Spleen (tissue), 11 donors: Measurements from ENCODE around the gene FLT3LG. TPM values are rescaled to one million over a fixed set of nuclear protein-coding genes. Genes with fewer than 3 reads are reported as not detected.
A peak's percentile ranks its signal among the peaks of the same experiment; 100 is the strongest.
"Not testable (repeated sequence)": the region's sequence is repeated elsewhere in the genome, so short reads cannot be mapped to it uniquely, and the experiment has no call there.

Source experiments
- DNase-seq: peaks from one replicate; pipeline ENCODE4 v3.0.0-alpha.2; 2020
- H3K27ac ChIP-seq, 8 donors: fragments of 200-600 bp; sonication (generic) in 7 of 8; 1 replicate in 4 of 8; 2 replicates in 4 of 8; pipeline versions ENCODE4 v1.5.0 to v1.8.0; 2016 to 2021; ENCODE audit warnings: inconsistent platforms in 4 of 8, mild to moderate bottlenecking in 4 of 8, moderate library complexity in 1 of 8
- H3K27me3 ChIP-seq, 7 donors: fragments of 200-600 bp; sonication (generic) in 6 of 7; replicated peaks in 1 of 7; 1 replicate in 4 of 7; 2 replicates in 3 of 7; pipeline versions ENCODE4 v1.5.0 to v1.8.0; 2016 to 2021; ENCODE audit warnings: inconsistent platforms in 3 of 7, mild to moderate bottlenecking in 1 of 7
- H3K36me3 ChIP-seq, 6 donors: fragments of 200-600 bp; sonication (generic) in 5 of 6; 1 replicate in 4 of 6; 2 replicates in 2 of 6; pipeline versions ENCODE4 v1.5.0 to v1.8.0; 2016 to 2021; ENCODE audit warnings: inconsistent platforms in 2 of 6
- H3K4me1 ChIP-seq, 6 donors: fragments of 200-600 bp; sonication (generic) in 5 of 6; 1 replicate in 3 of 6; 2 replicates in 3 of 6; pipeline versions ENCODE4 v1.5.0 to v1.8.0; 2016 to 2021; ENCODE audit warnings: inconsistent platforms in 3 of 6
- H3K4me3 ChIP-seq, 8 donors: fragments of 200-600 bp; sonication (generic) in 7 of 8; 1 replicate in 4 of 8; 2 replicates in 4 of 8; pipeline versions ENCODE4 v1.5.0 to v1.8.0; 2016 to 2021; ENCODE audit warnings: inconsistent platforms in 4 of 8, mild to moderate bottlenecking in 4 of 8, moderate library complexity in 2 of 8
- H3K9me3 ChIP-seq, 8 donors: fragments of 200-600 bp; sonication (generic) in 7 of 8; 1 replicate in 4 of 8; 2 replicates in 4 of 8; pipeline versions ENCODE4 v1.5.0 to v1.8.0; 2016 to 2021; ENCODE audit warnings: inconsistent platforms in 4 of 8
- CTCF ChIP-seq, 11 experiments: fragments of 200-600 bp in 7 of 11; fragments of 450-650 bp in 4 of 11; sonication (generic) in 4 of 11; IDR thresholded peaks in 8 of 11; conservative IDR thresholded peaks in 3 of 11; 1 replicate in 7 of 11; 2 replicates in 4 of 11; pipeline versions ENCODE4 v1.4.0 to v1.8.0; 2016 to 2021; ENCODE audit warnings: antibody characterized with exemption in 11 of 11, inconsistent platforms in 4 of 11, mild to moderate bottlenecking in 1 of 11
- POLR2A ChIP-seq, 3 donors: fragments of 450-650 bp; IDR thresholded peaks; one replicate each; pipeline ENCODE4 v1.5.1; 2017; ENCODE audit warnings: antibody characterized with exemption in 3 of 3, mild to moderate bottlenecking in 1 of 3
- POLR2AphosphoS5 ChIP-seq, 3 donors: sonication (generic); formaldehyde crosslinking; IDR thresholded peaks; one replicate each; pipeline ENCODE4 v1.5.1; 2017; ENCODE audit warnings: antibody characterized with exemption in 3 of 3
- WGBS, 5 donors: extraction: QIAGEN DNeasy Blood & Tissue Kit in 3 of 5; methylation state at CpG; one replicate each; pipeline versions ENCODE4 v1.1.5 to v1.1.7; 2013 to 2018; 5-methylcytosine and 5-hydroxymethylcytosine counted together
- intact Hi-C: fragments of 100-400 bp; cut with DNase I; formaldehyde crosslinking; loops from one replicate; pipeline ENCODE4 v1.15.0; 2023; ENCODE audit warnings: low total_unique reads
- polyA plus RNA-seq, 3 donors: library from polyadenylated mRNA; stranded (reverse); fragments of 200-250 nt; gene quantifications; one replicate each; pipeline ENCODE4 v1.2.1, GENCODE V29; 2013
- total RNA-seq, 7 donors: library from RNA; depleted of rRNA in 3 of 7; stranded (reverse); fragments of >200 nt in 3 of 7; fragmentation: NEBNext Ultra II Directional in 4 of 7; extraction: Animal tissue kit (Norgen Biotek cat#: 25700) in 4 of 7; gene quantifications; one replicate each; pipeline versions ENCODE4 v1.1.0 to v1.2.1, GENCODE V29; 2016 to 2021
- donor health status: healthy with polysubstance abuse.
- donor health status: DM: no; HTN: no; CAD: no; lungs with moderate emphysema.
- donor health status: DM: no; HTN: no; CAD: no.
- donor health status: Bipolar disorder and iron deficiency.
- donor health status: healthy.
- donor health status: DM: no; HTN: no; CAD: no.
- donor health status: DM: yes; HTN: yes; CAD: no.

FLT3LG gene
- total and polyA plus RNA-seq, 10 donors = 11.2 to 32.8 (median 22.0) TPM

- DNase-seq = no peak
- 5 to 11% (median 10%) methylated on average over 11 of the region's 11 CpGs for WGBS, 5 donors
- TF ChIP-seq POLR2AphosphoS5 (IDR thresholded peaks at IDR 0.05) (no peak), CTCF (IDR thresholded peaks at IDR 0.05 in 8 of 11, conservative IDR thresholded peaks at IDR 0.05 in 3 of 11) (no peak), POLR2A (IDR thresholded peaks at IDR 0.05) (no peak)
- Histone ChIP-seq H3K9me3 (no peaks in the 10 kb centered on the region), H3K4me1 (peaks cover 0 to 51% (median 20%) of the 10 kb centered on the region in 6 donors), H3K4me3 (peak overlapping the region in 5 of 8 donors; percentile 65 to 81 (median 75)), H3K27me3 (peaks cover 4 to 58% (median 51%) of the 10 kb centered on the region in 7 donors), H3K36me3 (peaks cover 0 to 14% (median 11%) of the 10 kb centered on the region in 6 donors), H3K27ac (peak overlapping the region in 4 of 8 donors; percentile 74 to 87 (median 84))
- intact Hi-C loops = loop anchor here (2.0 to 10.0 kb wide), 2 partner anchors 50 to 178 kb away; no protein-coding TSS in a partner anchor
These were observed 31.7 kb upstream of the FLT3LG start for GRCh38 chr19:49442354-49442753.

GRCh38 chr19:49442771-49443365 is 31.1 kb upstream of the FLT3LG start:
- Histone ChIP-seq H3K36me3 (peaks cover 0 to 19% (median 13%) of the 10 kb centered on the region in 6 donors), H3K27me3 (peaks cover 4 to 53% (median 47%) of the 10 kb centered on the region in 7 donors), H3K27ac (peak overlapping the region; percentile 14 to 87 (median 78)), H3K9me3 (no peaks in the 10 kb centered on the region), H3K4me3 (peak overlapping the region; percentile 65 to 81 (median 76)), H3K4me1 (peaks cover 0 to 56% (median 21%) of the 10 kb centered on the region in 6 donors)
- intact Hi-C loops = loop anchor here (2.0 to 10.0 kb wide), 2 partner anchors 50 to 178 kb away; no protein-coding TSS in a partner anchor
- DNase-seq = peak; percentile 92
- TF ChIP-seq CTCF (IDR thresholded peaks at IDR 0.05 in 8 of 11, conservative IDR thresholded peaks at IDR 0.05 in 3 of 11) (no peak), POLR2A (IDR thresholded peaks at IDR 0.05) (no peak), POLR2AphosphoS5 (IDR thresholded peaks at IDR 0.05) (no peak)
- 1 to 2% (median 2%) methylated on average over 26 to 43 of the region's 43 CpGs for WGBS, 5 donors

- DNase-seq = peak; percentile 98
- TF ChIP-seq POLR2AphosphoS5 (IDR thresholded peaks at IDR 0.05) (peak; percentile 65 to 83 (median 76)), POLR2A (IDR thresholded peaks at IDR 0.05) (peak in 1 of 3 donors; percentile 2), CTCF (IDR thresholded peaks at IDR 0.05 in 8 of 11, conservative IDR thresholded peaks at IDR 0.05 in 3 of 11) (peak; percentile 88 to 97 (median 93))
- no peaks in the 10 kb centered on the region for H3K9me3 ChIP-seq
- H3K27ac ChIP-seq = peak overlapping the region; percentile 14 to 87 (median 78)
- intact Hi-C loops = loop anchor here (2.0 to 10.0 kb wide), 2 partner anchors 51 to 179 kb away; no protein-coding TSS in a partner anchor
- peak overlapping the region; percentile 65 to 81 (median 76) for H3K4me3 ChIP-seq
- peaks cover 0 to 63% (median 24%) of the 10 kb centered on the region in 6 donors for H3K4me1 ChIP-seq
- WGBS, 5 donors = 0 to 1% (median 0%) methylated on average over 37 to 47 of the region's 47 CpGs
- H3K27me3 ChIP-seq = peaks cover 4 to 46% (median 41%) of the 10 kb centered on the region in 7 donors
- peaks cover 0 to 26% (median 14%) of the 10 kb centered on the region in 6 donors for H3K36me3 ChIP-seq
These were observed 30.5 kb upstream of the FLT3LG start for GRCh38 chr19:49443366-49444099.

GRCh38 chr19:49444100-49444700 is 29.8 kb upstream of the FLT3LG start:
- Histone ChIP-seq H3K27me3 (peaks cover 1 to 40% (median 34%) of the 10 kb centered on the region in 7 donors), H3K4me3 (peak overlapping the region in 1 of 8 donors; percentile 81), H3K36me3 (peaks cover 0 to 32% (median 19%) of the 10 kb centered on the region in 6 donors), H3K4me1 (peaks cover 0 to 68% (median 27%) of the 10 kb centered on the region in 6 donors), H3K27ac (peak overlapping the region in 3 of 8 donors; percentile 74 to 86 (median 83))
- not testable (repeated sequence) for DNase-seq, H3K9me3 ChIP-seq
- intact Hi-C loops = loop anchor here (10.0 kb wide), 1 partner anchor 179 kb away; no protein-coding TSS in a partner anchor
- WGBS, 5 donors = 54 to 73% (median 66%) methylated on average over 5 of the region's 5 CpGs
